B cell (primary cell): Measurements from ENCODE around the gene CCDC85C.

ENCODE experiments used
- EZH2 ChIP-seq: IDR thresholded peaks from 2 replicates; pipeline ENCODE4 v1.6.1; 2012; ENCODE audit warnings: borderline replicate concordance, low read depth, mild to moderate bottlenecking, moderate library complexity, low read length; ENCODE audit not compliant: insufficient read depth, poor library complexity, severe bottlenecking
- TF ChIP-seq, protein P1 (sequence below): fragments of 200-600 bp; IDR thresholded peaks from one replicate; pipeline ENCODE4 v1.8.0; 2022; ENCODE audit warnings: antibody characterized with exemption, mild to moderate bottlenecking

DNA sequence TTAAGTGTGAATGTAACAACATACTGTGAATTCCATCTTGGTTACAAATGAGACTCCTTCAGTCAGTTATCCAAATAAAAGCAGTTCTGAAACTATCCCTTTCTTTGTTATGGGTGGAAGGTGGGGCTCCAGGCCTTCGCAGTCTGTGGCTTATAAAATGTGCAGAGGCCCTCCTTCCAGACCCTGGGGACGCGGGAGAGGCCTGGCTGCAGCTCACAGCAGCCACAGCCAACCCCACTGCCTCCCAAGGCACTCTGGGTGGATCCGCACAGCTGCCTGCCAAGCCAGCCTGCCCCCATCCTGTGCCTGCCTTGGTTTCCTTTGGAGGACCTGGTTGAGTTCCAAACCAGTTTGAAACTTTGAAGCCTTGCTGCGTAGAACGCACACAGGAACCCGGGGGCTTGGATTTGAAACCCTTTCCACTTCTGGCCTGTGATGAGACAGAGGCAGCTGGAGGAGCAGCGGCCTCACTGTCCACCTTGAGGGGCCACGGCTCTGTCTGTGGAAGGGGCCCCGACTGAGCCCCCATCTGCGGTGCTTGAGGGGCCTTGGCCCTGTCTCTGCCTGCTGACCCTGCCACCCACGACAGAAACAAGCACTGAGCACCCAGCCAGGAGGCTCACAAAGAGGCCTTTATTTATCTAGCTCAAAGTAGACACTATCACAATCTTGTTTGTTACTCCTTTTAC lies 92.4 kb downstream of the CCDC85C start:
- TF ChIP-seq, protein P1, sequence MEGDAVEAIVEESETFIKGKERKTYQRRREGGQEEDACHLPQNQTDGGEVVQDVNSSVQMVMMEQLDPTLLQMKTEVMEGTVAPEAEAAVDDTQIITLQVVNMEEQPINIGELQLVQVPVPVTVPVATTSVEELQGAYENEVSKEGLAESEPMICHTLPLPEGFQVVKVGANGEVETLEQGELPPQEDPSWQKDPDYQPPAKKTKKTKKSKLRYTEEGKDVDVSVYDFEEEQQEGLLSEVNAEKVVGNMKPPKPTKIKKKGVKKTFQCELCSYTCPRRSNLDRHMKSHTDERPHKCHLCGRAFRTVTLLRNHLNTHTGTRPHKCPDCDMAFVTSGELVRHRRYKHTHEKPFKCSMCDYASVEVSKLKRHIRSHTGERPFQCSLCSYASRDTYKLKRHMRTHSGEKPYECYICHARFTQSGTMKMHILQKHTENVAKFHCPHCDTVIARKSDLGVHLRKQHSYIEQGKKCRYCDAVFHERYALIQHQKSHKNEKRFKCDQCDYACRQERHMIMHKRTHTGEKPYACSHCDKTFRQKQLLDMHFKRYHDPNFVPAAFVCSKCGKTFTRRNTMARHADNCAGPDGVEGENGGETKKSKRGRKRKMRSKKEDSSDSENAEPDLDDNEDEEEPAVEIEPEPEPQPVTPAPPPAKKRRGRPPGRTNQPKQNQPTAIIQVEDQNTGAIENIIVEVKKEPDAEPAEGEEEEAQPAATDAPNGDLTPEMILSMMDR, result no peak
- no peak for TF ChIP-seq EZH2
